ENCODE measurements around the gene HIVEP3. TPM values are rescaled to one million over a fixed set of nuclear protein-coding genes. Genes with fewer than 3 reads are reported as not detected.

The HIVEP3 gene
- total RNA-seq, 1 experiment from 2014 or later: 1.4 TPM

- in situ Hi-C loops (cut with HindIII; ENCODE audit: low pct_unique_long_range_greater_than_20kb, low sequenced_read_pairs): no loop called here
- no peak for DNase-seq (ENCODE audit: low read depth)
Observed at GRCh38 chr1:41681331-41682098, 237.2 kb downstream of the HIVEP3 start.

DNA sequence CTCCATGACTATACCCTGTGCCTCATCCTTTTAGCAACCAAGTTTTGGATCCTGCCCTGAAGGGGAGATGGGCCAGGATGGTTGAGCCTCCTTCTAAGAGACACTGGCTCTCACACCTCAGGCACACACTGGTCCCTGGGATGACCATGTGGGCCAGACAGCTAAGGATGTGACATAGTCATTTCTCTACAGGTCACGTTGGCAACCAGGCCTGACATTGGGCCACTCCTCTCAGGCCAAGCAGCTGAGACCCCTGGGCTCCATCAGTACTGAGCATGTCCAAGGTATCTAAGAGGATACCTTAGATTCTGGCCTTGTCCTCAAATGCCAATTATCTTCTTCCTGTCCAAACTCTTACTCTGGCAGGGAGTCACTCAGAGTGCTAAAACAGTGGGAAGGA lies 238.7 kb downstream of the HIVEP3 start:
- DNase-seq (ENCODE audit: low read depth): no peak
- in situ Hi-C loops (cut with HindIII; ENCODE audit: low pct_unique_long_range_greater_than_20kb, low sequenced_read_pairs): no loop called here

- in situ Hi-C loops (cut with HindIII; ENCODE audit: low pct_unique_long_range_greater_than_20kb, low sequenced_read_pairs): no loop called here
- no peak for DNase-seq (ENCODE audit: low read depth)
Observed at GRCh38 chr1:41679531-41679930, 239.2 kb downstream of the HIVEP3 start.

DNA sequence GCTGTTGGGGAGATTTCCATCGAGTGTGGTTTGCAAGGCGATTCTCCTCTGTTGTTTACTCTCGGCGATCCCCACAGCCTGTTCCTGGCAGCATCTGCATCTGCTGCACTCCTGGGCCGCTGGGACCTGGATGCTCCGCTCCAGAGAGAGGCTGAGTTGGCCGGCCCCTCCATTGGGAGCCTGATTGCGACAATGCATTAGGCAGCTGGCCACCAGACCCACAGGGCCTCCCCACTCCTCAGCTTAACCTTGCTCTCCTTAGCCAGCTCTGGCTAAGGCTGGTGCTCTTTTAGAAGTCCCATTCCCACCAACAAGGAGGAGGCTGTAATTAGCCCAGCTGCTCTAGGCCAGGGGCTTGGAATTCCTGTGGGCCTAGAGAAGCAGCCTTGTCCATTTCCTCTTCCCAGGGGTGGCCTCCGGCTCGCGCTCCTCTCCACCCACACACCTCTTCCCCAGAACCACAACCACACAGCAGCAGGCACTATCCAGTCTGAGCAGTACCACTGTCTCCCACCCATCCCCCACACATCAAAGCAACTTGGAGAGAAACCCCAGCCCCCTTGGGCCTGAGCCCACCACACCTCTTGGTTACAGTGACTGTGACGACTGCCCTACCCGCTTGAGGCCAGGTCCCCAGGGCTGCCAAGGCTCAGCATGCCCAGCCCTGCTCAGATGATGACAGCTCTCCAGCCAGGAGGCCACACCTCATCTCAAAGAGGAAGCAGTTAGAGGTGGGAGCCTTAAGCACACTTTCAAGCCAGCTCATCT lies 240.4 kb downstream of the HIVEP3 start:
- in situ Hi-C loops (cut with HindIII; ENCODE audit: low pct_unique_long_range_greater_than_20kb, low sequenced_read_pairs): no loop called here
- DNase-seq (ENCODE audit: low read depth): no peak

GRCh38 chr1:41677620-41678019 lies 241.1 kb downstream of the HIVEP3 start:
- in situ Hi-C loops (cut with HindIII; ENCODE audit: low pct_unique_long_range_greater_than_20kb, low sequenced_read_pairs): no loop called here
- DNase-seq (ENCODE audit: low read depth): no peak

- no peak for DNase-seq (ENCODE audit: low read depth)
- in situ Hi-C loops (cut with HindIII; ENCODE audit: low pct_unique_long_range_greater_than_20kb, low sequenced_read_pairs): no loop called here
Observed at GRCh38 chr1:41675401-41675800, 243.3 kb downstream of the HIVEP3 start.

DNA sequence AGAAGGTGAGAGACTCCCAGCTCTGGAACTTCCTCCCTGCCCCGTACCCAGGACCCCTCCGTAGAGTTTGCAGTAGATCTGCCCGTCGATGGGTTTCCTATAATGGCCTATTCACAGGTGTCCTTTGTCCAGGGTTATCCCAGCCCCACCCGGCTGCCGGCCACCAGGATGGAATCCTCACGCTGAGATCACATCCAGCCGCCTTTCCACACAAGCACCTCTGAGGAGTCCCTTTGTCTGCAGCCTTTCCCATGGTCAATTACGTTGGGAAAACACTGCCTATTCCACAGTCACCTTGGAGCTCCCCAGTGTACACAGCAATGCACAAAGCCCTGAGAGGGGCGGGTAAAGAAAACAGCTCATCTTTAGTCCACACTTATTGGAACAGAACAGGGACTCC lies 244.2 kb downstream of the HIVEP3 start:
- DNase-seq (ENCODE audit: low read depth): no peak
- in situ Hi-C loops (cut with HindIII; ENCODE audit: low pct_unique_long_range_greater_than_20kb, low sequenced_read_pairs): no loop called here

GRCh38 chr1:41673806-41674205 lies 244.9 kb downstream of the HIVEP3 start:
- in situ Hi-C loops (cut with HindIII; ENCODE audit: low pct_unique_long_range_greater_than_20kb, low sequenced_read_pairs): no loop called here

GRCh38 chr1:41673378-41673777 lies 245.3 kb downstream of the HIVEP3 start:
- in situ Hi-C loops (cut with HindIII; ENCODE audit: low pct_unique_long_range_greater_than_20kb, low sequenced_read_pairs): no loop called here

More at GRCh38 chr1:41673806-41674205, 244.9 kb downstream of the HIVEP3 start:
- no peak for DNase-seq (ENCODE audit: low read depth)

DNA sequence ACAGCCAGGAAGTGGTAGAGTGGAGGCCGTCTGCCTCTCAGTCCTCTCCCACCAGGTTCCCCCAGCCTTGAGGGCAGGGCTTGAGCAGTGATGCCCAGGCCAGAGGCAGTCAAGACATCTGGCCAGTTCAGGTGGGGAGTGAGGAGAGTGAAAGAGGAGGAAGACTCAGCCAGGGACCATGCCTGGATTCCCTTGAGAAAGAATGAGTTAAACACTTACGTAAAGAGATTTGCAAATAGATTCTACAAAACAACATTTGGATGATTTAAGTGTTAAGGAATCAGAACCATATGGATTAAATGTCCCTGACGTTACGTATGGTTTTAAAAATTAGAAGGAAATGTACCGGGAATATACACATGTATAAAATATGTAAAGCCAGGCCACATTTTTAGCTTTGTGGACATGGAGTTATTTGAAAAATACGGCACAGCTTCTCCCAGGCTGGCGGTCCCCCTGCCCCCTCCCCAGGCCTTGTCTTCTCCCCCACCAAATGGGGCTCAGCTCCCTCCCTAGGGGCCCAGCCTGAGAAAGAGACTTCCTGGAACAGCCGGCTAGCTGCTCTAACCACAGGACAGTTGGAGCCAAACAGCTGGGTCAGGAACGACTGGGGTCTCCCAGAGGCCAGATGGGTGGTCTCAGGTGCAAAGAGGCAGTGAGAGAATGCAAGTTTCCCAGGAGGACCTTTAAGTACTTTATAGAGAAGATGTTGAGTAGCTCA lies 245.9 kb downstream of the HIVEP3 start:
- in situ Hi-C loops (cut with HindIII; ENCODE audit: low pct_unique_long_range_greater_than_20kb, low sequenced_read_pairs): no loop called here
- no peak for DNase-seq (ENCODE audit: low read depth)

More at GRCh38 chr1:41673378-41673777, 245.3 kb downstream of the HIVEP3 start:
- no peak for DNase-seq (ENCODE audit: low read depth)

GRCh38 chr1:41672173-41672572 lies 246.5 kb downstream of the HIVEP3 start:
- DNase-seq (ENCODE audit: low read depth): peak; percentile 73
- in situ Hi-C loops (cut with HindIII; ENCODE audit: low pct_unique_long_range_greater_than_20kb, low sequenced_read_pairs): no loop called here

DNA sequence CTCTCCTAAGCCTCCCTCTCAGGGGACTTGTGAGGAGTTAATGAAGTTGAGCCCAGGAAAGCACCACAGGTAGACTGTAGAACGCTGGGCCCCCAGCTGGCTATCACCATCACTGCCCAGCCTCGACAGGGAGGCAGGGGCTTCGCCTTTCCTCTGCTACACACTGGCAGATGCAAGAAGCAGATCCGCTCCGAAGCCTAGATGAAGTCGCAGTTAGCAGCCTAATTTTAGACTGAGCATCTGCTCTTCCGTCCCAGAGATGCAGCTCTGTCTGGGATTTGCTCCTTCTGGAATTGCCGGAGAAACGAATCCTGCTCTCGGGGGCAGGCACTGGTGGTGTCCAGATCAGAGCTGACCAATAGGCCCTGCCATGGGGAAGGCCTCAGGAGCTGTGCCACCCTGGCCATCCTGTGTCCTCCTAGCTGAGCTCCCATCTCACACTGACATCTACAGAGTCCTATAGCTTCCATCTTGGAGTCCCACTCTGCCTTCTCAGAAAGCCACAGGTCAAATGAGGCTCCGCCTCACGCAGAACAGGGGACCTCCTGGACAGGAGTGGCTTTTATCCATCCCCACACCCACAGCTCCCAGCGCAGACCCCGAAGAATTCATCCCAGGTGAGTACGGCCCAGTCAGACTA lies 247.5 kb downstream of the HIVEP3 start:
- in situ Hi-C loops (cut with HindIII; ENCODE audit: low pct_unique_long_range_greater_than_20kb, low sequenced_read_pairs): no loop called here
- DNase-seq (ENCODE audit: low read depth): no peak

GRCh38 chr1:41670217-41670957 lies 248.3 kb downstream of the HIVEP3 start:
- in situ Hi-C loops (cut with HindIII; ENCODE audit: low pct_unique_long_range_greater_than_20kb, low sequenced_read_pairs): no loop called here
- DNase-seq (ENCODE audit: low read depth): no peak

DNA sequence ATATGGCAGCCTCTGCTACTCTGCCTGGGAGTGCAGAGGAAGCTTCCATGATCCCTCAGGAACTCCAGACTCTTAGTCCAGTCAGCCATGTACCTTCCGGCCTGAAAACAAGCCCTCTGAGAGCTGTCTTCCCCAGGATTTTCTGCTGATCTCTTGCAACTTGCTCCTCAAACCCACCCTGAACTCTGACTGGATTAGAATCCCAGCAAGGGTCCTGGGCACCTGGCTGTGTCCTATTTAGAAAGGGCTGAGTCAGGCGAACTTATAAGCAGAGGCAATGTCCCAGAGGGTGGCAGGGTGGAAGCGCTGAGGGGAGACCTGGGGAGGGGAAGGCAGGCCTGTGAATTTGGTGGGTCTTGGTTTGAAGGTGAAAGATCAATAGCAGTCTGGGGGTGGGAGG lies 249.8 kb downstream of the HIVEP3 start:
- no peak for DNase-seq (ENCODE audit: low read depth)
- in situ Hi-C loops (cut with HindIII; ENCODE audit: low pct_unique_long_range_greater_than_20kb, low sequenced_read_pairs): no loop called here

GRCh38 chr1:41668054-41668660 lies 250.6 kb downstream of the HIVEP3 start:
- DNase-seq (ENCODE audit: low read depth): no peak
- in situ Hi-C loops (cut with HindIII; ENCODE audit: low pct_unique_long_range_greater_than_20kb, low sequenced_read_pairs): no loop called here

DNA sequence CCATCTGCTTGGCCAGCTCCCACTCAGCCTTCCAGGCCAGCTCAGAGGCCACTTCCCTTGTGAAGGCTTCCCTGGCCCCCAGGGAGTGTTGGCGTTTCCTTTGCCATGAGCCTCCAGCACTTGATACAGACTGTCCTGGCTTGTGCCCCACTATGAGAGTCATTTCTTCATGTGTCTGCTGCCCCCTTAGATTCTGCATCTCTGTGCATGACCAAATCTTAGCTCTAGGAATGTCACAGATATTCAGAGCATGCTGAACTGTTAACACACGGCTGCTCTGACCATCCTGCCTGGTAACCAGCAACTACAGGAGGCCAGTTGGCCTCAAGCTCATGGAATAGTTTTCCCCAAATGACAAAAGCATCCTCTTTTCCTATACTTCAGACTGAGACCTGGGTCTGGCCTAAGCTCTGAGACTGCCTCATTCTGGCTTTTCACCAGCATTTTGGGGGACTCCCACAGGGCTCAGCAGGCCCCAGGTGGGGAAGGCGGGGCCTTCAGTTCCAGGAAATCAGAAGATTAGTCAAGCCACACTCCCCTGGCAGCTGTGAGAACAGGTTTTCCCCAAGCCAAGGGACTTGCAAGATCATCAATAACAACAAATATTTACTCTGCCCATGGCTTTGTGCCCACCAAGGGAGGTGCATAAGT lies 251.6 kb downstream of the HIVEP3 start:
- in situ Hi-C loops (cut with HindIII; ENCODE audit: low pct_unique_long_range_greater_than_20kb, low sequenced_read_pairs): no loop called here

More for the DNA sequence above, 251.6 kb downstream of the HIVEP3 start:
- DNase-seq (ENCODE audit: low read depth): no peak
